Thyroid gland (tissue), 4 donors: ENCODE results near the gene WEE1.

Source experiments
- CTCF ChIP-seq, 6 experiments: fragments of 200-600 bp in 3 of 6; fragments of 450-650 bp in 3 of 6; sonication (generic) in 3 of 6; IDR thresholded peaks; one replicate each; pipeline ENCODE4 v1.5.1; 2016 to 2019; ENCODE audit warnings: antibody characterized with exemption in 6 of 6, mild to moderate bottlenecking in 2 of 6, inconsistent platforms in 1 of 6, moderate library complexity in 1 of 6
- POLR2A ChIP-seq, 2 donors: fragments of 450-650 bp; IDR thresholded peaks; one replicate each; pipeline ENCODE4 v1.6.1; 2017; ENCODE audit warnings: antibody characterized with exemption in 2 of 2, mild to moderate bottlenecking in 2 of 2, moderate library complexity in 1 of 2

GRCh38 chr11:9625728-9626127, 52.3 kb downstream of the WEE1 start:
- TF ChIP-seq CTCF (IDR thresholded peaks at IDR 0.05) (no peak), POLR2A (IDR thresholded peaks at IDR 0.05) (no peak)
